SK-N-SH (cell line): ENCODE measurements around the gene ZIC2. TPM values are rescaled to one million over a fixed set of nuclear protein-coding genes. Genes with fewer than 3 reads are reported as not detected.
A peak's percentile ranks its signal among the peaks of the same experiment; 100 is the strongest.

Experiments used
- CTCF ChIA-PET: fragments of 300-600, 350-600 bp; formaldehyde crosslinking; extraction: SDS; loops from one replicate; lab custom pipeline; 2021; lab: Yijun Ruan, JAX
- POLR2A ChIA-PET: fragments of 350-600 bp; sonication (Branson Sonifier 250); formaldehyde crosslinking; extraction: SDS; loops from one replicate; lab custom pipeline; 2020; ENCODE audit warnings: antibody characterized with exemption, inconsistent platforms; lab: Yijun Ruan, JAX
- DNase-seq: peaks from one replicate; pipeline ENCODE4 v3.0.0; 2012
- H2AFZ ChIP-seq: fragments of 200-600 bp; sonication (generic); 2 replicates; pipeline ENCODE4 v1.8.1; 2016; ENCODE audit warnings: antibody characterized with exemption, mild to moderate bottlenecking, low read depth
- H3F3A ChIP-seq: fragments of 200-600 bp; sonication (generic); replicated peaks from 2 replicates; pipeline ENCODE3; 2016; ENCODE audit warnings: antibody characterized with exemption, mild to moderate bottlenecking; ENCODE audit not compliant: insufficient read depth
- H3K27ac ChIP-seq, 2 experiments: fragments of 200-500 bp in 1 of 2; fragments of 200-600 bp in 1 of 2; sonication (Bioruptor generic) in 1 of 2; sonication (generic), shearing (Covaris generic) in 1 of 2; 2 replicates each; pipeline versions ENCODE4 v1.5.1 to v1.6.1; 2014 to 2016; ENCODE audit warnings: low read depth in 2 of 2, inconsistent platforms in 1 of 2, low read length in 1 of 2, mild to moderate bottlenecking in 1 of 2, mixed read lengths in 1 of 2
- H3K27me3 ChIP-seq: fragments of 200-600 bp; sonication (generic), shearing (Covaris generic); 2 replicates; pipeline ENCODE4 v1.6.1; 2016; ENCODE audit warnings: mixed run types; ENCODE audit not compliant: insufficient read depth
- H3K36me3 ChIP-seq, 2 experiments: fragments of 200-500 bp in 1 of 2; fragments of 200-600 bp in 1 of 2; sonication (Bioruptor generic) in 1 of 2; sonication (generic) in 1 of 2; replicated peaks in 1 of 2; 2 replicates each; pipeline versions ENCODE3 to v1.5.1; 2014 to 2016; ENCODE audit warnings: low read length in 1 of 2, mild to moderate bottlenecking in 1 of 2; ENCODE audit not compliant: insufficient read depth in 2 of 2, control insufficient read depth in 1 of 2
- H3K4me1 ChIP-seq, 2 experiments: fragments of 200-500 bp in 1 of 2; fragments of 200-600 bp in 1 of 2; sonication (Bioruptor generic) in 1 of 2; sonication (generic), shearing (Covaris generic) in 1 of 2; 2 replicates each; pipeline versions ENCODE4 v1.5.1 to v1.6.1; 2014 to 2016; ENCODE audit warnings: low read depth in 1 of 2, low read length in 1 of 2, mixed run types in 1 of 2; ENCODE audit not compliant: insufficient read depth in 2 of 2, control insufficient read depth in 1 of 2
- H3K4me2 ChIP-seq: fragments of 200-600 bp; sonication (generic), shearing (Covaris generic); 2 replicates; pipeline ENCODE4 v1.6.1; 2017; ENCODE audit warnings: mixed run types
- H3K4me3 ChIP-seq, 2 experiments: fragments of 200-500 bp in 1 of 2; fragments of 200-600 bp in 1 of 2; sonication (Bioruptor generic) in 1 of 2; sonication (generic), shearing (Covaris generic) in 1 of 2; 2 replicates each; pipeline versions ENCODE4 v1.5.1 to v1.8.1; 2014 to 2016; ENCODE audit warnings: low read depth in 2 of 2, inconsistent platforms in 1 of 2, low read length in 1 of 2, mild to moderate bottlenecking in 1 of 2, mixed read lengths in 1 of 2, moderate library complexity in 1 of 2
- H3K79me2 ChIP-seq: fragments of 200-600 bp; sonication (generic); 2 replicates; pipeline ENCODE4 v1.8.1; 2017; ENCODE audit warnings: mild to moderate bottlenecking; ENCODE audit not compliant: insufficient read depth
- H3K9ac ChIP-seq: fragments of 200-600 bp; sonication (generic); 2 replicates; pipeline ENCODE4 v1.6.1; 2017; ENCODE audit warnings: mixed run types
- H3K9me2 ChIP-seq: fragments of 200-600 bp; sonication (generic); 2 replicates; pipeline ENCODE4 v1.6.1; 2017; ENCODE audit warnings: mixed run types
- H3K9me3 ChIP-seq: fragments of 200-600 bp; sonication (generic); 2 replicates; pipeline ENCODE4 v1.6.1; 2017; ENCODE audit warnings: mixed run types, mild to moderate bottlenecking, moderate library complexity
- H4K20me1 ChIP-seq: fragments of 200-600 bp; sonication (generic); 2 replicates; pipeline ENCODE4 v1.6.1; 2017; ENCODE audit warnings: mild to moderate bottlenecking, mixed run types; ENCODE audit not compliant: insufficient read depth
- ELF1 ChIP-seq: IDR thresholded peaks from 2 replicates; pipeline ENCODE4 v1.4.0; 2012
- EP300 ChIP-seq, 2 experiments: IDR thresholded peaks; 2 replicates each; pipeline versions ENCODE4 v1.4.0 to v1.6.1; 2012; ENCODE audit warnings: borderline replicate concordance in 1 of 2, low read depth in 1 of 2, low read length in 1 of 2
- EZH2phosphoT487 ChIP-seq: fragments of 200-600 bp; sonication (generic); IDR thresholded peaks from 2 replicates; pipeline ENCODE4 v1.6.1; 2017; ENCODE audit warnings: low read depth, mixed run types, mild to moderate bottlenecking, antibody characterized with exemption, moderate library complexity, borderline replicate concordance
- GATA2 ChIP-seq: sonication (generic); formaldehyde crosslinking; IDR thresholded peaks from 2 replicates; pipeline ENCODE4 v1.5.0; 2020; ENCODE audit warnings: mild to moderate bottlenecking, missing genetic modification reagents
- POLR2AphosphoS5 ChIP-seq: IDR thresholded peaks from 2 replicates; pipeline ENCODE4 v1.6.1; 2012; ENCODE audit warnings: low read depth, low read length
- SIN3A ChIP-seq: IDR thresholded peaks from 2 replicates; pipeline ENCODE4 v1.6.1; 2012; ENCODE audit warnings: low read depth, mild to moderate bottlenecking, low read length, moderate library complexity, borderline replicate concordance
- WGBS: methylation state at CpG from one replicate; pipeline ENCODE4 v1.1.6; 2017; ENCODE audit warnings: low lambda C conversion rate; 5-methylcytosine and 5-hydroxymethylcytosine counted together
- polyA plus RNA-seq, 3 experiments: library from polyadenylated mRNA; depleted of rRNA; stranded (reverse); fragments of >200 nt; gene quantifications; 2 replicates each; pipeline ENCODE4 v1.2.3, GENCODE V29; 2012

ZIC2 gene
- polyA plus RNA-seq, 1 of the 3 experiments (the other 2 are of a cell fraction): not detected

DNA sequence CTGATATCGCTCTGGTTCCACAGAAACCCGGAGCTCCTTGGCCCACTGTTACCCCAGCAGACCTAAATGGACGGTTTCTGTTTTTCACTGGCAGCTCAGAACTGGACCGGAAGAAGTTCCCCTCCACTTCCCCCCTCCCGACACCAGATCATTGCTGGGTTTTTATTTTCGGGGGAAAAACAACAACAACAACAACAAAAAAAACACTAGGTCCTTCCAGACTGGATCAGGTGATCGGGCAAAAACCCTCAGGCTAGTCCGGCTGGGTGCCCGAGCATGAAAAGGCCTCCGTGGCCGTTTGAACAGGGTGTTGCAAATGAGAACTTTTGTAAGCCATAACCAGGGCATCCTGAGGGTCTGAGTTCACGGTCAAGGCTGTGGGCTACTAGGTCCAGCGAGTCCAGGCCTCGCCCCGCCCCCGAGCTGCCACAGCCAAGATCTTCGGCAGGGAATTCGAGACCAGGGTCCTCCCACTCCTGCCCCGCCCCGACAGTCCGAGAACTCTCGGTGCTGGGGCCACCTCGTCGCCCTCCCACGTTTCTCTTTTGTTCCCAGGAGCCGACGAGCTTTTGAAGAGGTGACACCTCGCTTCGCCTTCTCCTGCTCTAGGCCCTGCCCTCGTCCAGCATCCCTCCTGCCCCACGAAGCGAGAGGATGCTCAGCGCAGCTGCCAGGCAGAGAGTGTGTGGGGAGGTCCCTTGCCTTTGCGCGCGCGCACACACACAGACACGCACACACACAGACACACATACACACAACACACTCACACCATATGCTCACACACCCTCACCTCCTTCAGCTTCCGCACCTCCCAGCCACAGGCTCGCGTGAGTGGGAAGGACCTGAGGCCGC lies 8.8 kb downstream of the ZIC2 start:
- H3K36me3 ChIP-seq: no peaks in the 10 kb centered on the region
- TF ChIP-seq SIN3A: no peak
- TF ChIP-seq EP300 (IDR thresholded peaks at IDR 0.05; ENCODE audit: borderline replicate concordance in 1 of 2, low read depth in 1 of 2, low read length in 1 of 2): no peak
- peak; percentile 49; the same call in 1 of the 2 replicates for TF ChIP-seq EZH2phosphoT487
- no peak for TF ChIP-seq GATA2 (CRISPR knock-in tag)
- 0 out of 2 replicates have a peak, but pooled peaks have one; percentile 9 for TF ChIP-seq ELF1
- H3K9me3 ChIP-seq: no peaks in the 10 kb centered on the region
- DNase-seq: peak; percentile 27
- H3K9me2 ChIP-seq: no peaks in the 10 kb centered on the region
- H2AFZ ChIP-seq: no peak overlapping the region
- H4K20me1 ChIP-seq: peaks cover 12% of the 10 kb centered on the region; the same call in 1 of the 2 replicates
- H3K27me3 ChIP-seq: peaks cover 97% of the 10 kb centered on the region
- ChIA-PET CTCF (interaction anchor here (1.1 to 1.5 kb wide), 3 partner anchors 8 to 521 kb away, joined by 3 to 4 read pairs (median 3); partner anchors contain the start of gene ZIC2), POLR2A (no interaction called here)
- no peak overlapping the region for H3K27ac ChIP-seq
- WGBS: 11% methylated on average over 41 of the region's 42 CpGs
- no peaks in the 10 kb centered on the region for H3K4me1 ChIP-seq
- H3F3A ChIP-seq: peaks cover 8% of the 10 kb centered on the region
- H3K4me3 ChIP-seq: no peak overlapping the region
- H3K4me2 ChIP-seq: no peak overlapping the region
- H3K9ac ChIP-seq: no peak overlapping the region
- H3K79me2 ChIP-seq: no peaks in the 10 kb centered on the region

DNA sequence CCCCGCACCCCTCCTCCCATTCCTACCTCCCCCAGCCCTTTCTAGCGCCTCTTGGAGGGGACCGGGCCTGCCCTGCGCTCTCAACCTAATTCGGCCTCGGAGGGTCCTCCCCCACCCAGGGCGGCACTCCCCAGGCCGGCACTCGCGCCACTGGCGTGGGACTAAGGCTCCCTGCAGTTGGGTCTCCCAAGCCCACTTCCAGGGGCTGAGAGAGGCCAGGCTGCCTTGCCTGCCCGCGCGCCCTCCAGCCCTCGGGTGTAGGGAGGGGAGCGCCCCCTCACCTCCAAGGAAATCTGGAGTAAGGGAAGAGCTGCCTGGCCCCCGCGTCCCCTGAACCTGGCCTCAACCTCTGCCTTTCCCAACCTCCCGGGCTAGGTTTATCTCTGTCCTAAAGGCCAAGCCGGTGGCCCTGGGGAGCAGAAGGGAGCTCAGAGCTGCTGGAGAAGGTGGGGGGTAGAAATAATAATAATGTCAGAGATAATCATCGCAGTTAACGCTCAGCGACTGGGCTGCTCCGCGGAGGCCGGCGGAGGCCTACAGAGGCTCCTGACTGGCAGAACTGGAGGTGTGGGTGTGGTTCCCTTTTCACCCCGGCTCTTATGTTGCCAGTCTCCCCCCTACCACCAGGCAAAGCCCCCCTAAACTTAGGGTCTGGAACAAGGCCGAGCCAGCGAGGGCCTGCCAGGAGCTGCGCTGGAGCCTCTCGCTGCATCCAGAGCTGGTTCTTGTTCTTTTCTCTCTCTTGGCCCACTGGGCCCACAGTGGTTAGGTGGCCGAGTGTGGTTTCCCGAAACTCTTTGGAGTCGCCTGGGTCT lies 9.6 kb downstream of the ZIC2 start:
- H3K79me2 ChIP-seq: no peaks in the 10 kb centered on the region
- CTCF ChIA-PET: interaction anchor here (1.1 to 1.7 kb wide), 7 partner anchors 9 to 524 kb away, joined by 3 to 8 read pairs (median 4); partner anchors contain the start of gene ZIC2
- H3K4me3 ChIP-seq: no peak overlapping the region
- no peak overlapping the region for H3K27ac ChIP-seq
- H3K4me1 ChIP-seq: no peaks in the 10 kb centered on the region
- H3K9me2 ChIP-seq: no peaks in the 10 kb centered on the region
- H3K9ac ChIP-seq: no peak overlapping the region
- H3K36me3 ChIP-seq: no peaks in the 10 kb centered on the region
- peaks cover 8% of the 10 kb centered on the region for H3F3A ChIP-seq
- POLR2A ChIA-PET: no interaction called here
- no peak overlapping the region for H3K4me2 ChIP-seq
- no peak overlapping the region for H2AFZ ChIP-seq
- WGBS: 25% methylated on average over 19 of the region's 35 CpGs
- peaks cover 99% of the 10 kb centered on the region for H3K27me3 ChIP-seq
- H4K20me1 ChIP-seq: peaks cover 12% of the 10 kb centered on the region; the same call in 1 of the 2 replicates
- peak; percentile 26 for DNase-seq
- TF ChIP-seq SIN3A (no peak), POLR2AphosphoS5 (no peak), GATA2 (CRISPR knock-in tag) (no peak), EZH2phosphoT487 (0 out of 2 replicates have a peak, but pooled peaks have one; percentile 9)
- no peaks in the 10 kb centered on the region for H3K9me3 ChIP-seq
